Left renal pelvis (tissue), 4 donors: ENCODE measurements around the gene PKP1. TPM values are rescaled to one million over a fixed set of nuclear protein-coding genes. Genes with fewer than 3 reads are reported as not detected.

Experiments
- DNase-seq, 4 donors: peaks; one replicate each; pipeline ENCODE4 v3.0.0-alpha.2; 2013; ENCODE audit warnings: low read depth in 4 of 4, low spot score in 3 of 4
- polyA plus RNA-seq, 4 donors: library from polyadenylated mRNA; unstranded; fragments of 120-200 nt; gene quantifications; one replicate each; pipeline ENCODE4 v1.2.1, GENCODE V29; 2013; ENCODE audit not compliant: insufficient read length in 4 of 4

The PKP1 gene
- polyA plus RNA-seq, 4 donors = 0.09 to 0.40 (median 0.13) TPM

- no peak for DNase-seq
Observed at GRCh38 chr1:201324821-201325677, 41.7 kb downstream of the PKP1 start.

GRCh38 chr1:201325678-201326060 is 42.4 kb downstream of the PKP1 start:
- no peak for DNase-seq

GRCh38 chr1:201326710-201327109 is 43.4 kb downstream of the PKP1 start:
- no peak for DNase-seq

GRCh38 chr1:201327687-201328240 is 44.5 kb downstream of the PKP1 start:
- DNase-seq = no peak

GRCh38 chr1:201328576-201328975 is 45.3 kb downstream of the PKP1 start:
- no peak for DNase-seq

- DNase-seq = no peak
Observed at GRCh38 chr1:201329286-201329685, 46.0 kb downstream of the PKP1 start.

- no peak for DNase-seq
Observed at GRCh38 chr1:201329801-201330200, 46.5 kb downstream of the PKP1 start.

GRCh38 chr1:201330541-201330940 is 47.2 kb downstream of the PKP1 start:
- DNase-seq = no peak

GRCh38 chr1:201331166-201331565 is 47.9 kb downstream of the PKP1 start:
- DNase-seq = no peak

GRCh38 chr1:201332021-201332420 is 48.7 kb downstream of the PKP1 start:
- no peak for DNase-seq

GRCh38 chr1:201332616-201333335 is 49.5 kb downstream of the PKP1 start:
- DNase-seq = no peak

- DNase-seq = no peak
Observed at GRCh38 chr1:201334325-201335173, 51.2 kb downstream of the PKP1 start.

GRCh38 chr1:201335174-201335870 is 52.0 kb downstream of the PKP1 start:
- DNase-seq = no peak

GRCh38 chr1:201335901-201336300 is 52.6 kb downstream of the PKP1 start:
- DNase-seq = no peak

- DNase-seq = no peak
Observed at GRCh38 chr1:201336711-201337450, 53.6 kb downstream of the PKP1 start.

- DNase-seq = no peak
Observed at GRCh38 chr1:201341377-201341776, 58.1 kb downstream of the PKP1 start.

- no peak for DNase-seq
Observed at GRCh38 chr1:201344206-201345080, 61.1 kb downstream of the PKP1 start.

- no peak for DNase-seq
Observed at GRCh38 chr1:201345081-201345355, 61.7 kb downstream of the PKP1 start.
